Stimulated activated CD4-positive, alpha-beta T cell treated with anti-CD3 and anti-CD28 coated beads, TNF-alpha, amount 100 ng/mL, for 4 hours (primary cell): ENCODE results near the gene DMD.

ENCODE experiments used
- DNase-seq, 3 experiments: peaks; one replicate each; pipeline ENCODE4 v3.0.0-alpha.2; 2020; ENCODE audit warnings: low read depth in 3 of 3

DMD gene

DNA sequence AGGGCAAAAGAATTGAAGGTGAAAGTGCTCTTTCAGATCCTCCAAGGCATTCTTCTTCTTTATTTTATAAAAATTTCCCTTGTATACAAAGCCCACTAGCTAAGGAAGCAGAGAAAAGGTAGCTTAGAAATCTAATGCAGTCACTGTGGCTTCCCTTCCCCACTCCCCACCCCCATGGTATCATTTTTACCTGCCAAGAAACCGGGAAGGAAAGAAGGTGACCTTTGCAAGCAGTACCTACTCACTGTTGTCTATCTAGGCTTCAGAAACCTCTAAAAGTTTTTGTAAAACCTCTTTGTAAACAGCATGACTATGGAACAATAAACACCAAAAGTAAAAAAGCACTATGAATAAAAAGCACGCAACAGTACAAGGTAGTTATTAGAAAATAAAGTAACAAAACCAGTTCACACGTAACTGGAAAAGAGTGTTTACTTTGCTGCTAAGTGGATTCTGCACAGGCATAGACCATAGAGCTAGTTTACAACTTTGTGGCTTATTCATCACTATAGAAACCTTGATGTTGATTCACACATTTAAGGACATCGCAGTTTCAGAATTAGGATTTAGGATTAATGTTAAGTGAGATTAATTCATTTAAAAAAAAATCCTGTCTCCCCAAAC lies 2029.9 kb downstream of the DMD start:
- no peak for DNase-seq

DNA sequence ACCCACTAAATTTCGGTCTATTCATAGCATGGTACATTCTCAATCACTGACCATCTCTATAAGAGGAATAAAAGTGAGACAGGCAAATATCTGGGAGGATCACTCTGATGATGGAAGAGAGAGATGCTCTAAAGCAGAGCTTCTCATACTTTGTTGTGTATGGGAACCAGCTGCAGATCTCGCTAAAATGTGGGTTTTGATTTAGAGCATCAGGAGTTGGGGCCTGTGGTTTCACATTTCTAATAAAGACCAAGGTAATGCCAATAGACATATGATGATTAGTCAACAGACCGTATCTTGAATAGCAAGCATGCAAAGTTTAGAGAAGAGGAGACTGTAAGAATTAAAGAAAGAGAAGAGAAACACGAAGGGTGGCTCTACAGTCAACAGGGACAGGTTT lies 2032.1 kb downstream of the DMD start:
- DNase-seq = no peak

DNA sequence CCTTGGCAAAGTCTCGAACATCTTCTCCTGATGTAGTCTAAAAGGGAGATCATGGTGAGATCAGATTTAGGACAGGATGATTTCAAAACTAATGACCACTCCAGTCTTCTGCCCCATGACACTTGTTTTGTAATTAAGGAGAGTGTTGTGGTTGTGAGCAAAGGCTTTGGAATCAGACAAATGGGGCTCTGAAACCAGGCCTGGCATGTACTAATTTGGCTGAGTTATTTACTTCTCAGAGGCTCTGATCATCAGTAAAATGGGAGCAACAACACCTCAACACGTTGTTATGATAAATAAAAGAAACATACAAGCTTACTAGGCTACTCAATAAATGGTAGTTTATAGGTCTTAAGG lies 2032.6 kb downstream of the DMD start:
- no peak for DNase-seq

DNA sequence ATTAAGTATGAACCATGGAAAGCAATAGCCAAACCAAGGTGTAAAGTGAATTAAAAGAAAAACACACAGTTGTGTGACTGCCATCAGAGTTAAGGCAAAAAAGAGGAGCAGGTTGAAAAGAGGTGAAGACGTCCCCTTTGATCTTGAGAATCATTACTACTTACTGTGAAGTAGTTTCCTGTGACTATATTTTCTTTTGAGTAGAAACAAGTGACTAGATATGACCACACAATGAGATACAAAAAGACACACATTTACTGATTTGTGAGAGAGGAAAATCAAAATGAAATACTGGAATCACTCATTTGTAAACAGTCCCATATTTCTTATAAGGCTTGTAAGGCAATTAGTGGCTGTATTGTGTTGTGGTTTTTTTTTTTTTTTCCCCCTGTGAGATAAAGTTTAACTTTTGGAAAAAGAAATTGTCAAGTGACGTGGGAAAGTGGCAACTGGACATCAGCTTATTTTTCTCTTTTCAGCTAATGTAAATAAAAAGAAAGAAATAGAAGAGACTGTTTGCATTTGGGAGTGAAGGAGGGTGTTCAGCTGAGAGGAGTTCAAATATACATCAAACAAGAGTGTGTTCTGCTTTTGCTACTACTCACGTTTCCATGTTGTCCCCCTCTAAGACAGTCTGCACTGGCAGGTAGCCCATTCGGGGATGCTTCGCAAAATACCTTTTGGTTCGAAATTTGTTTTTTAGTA lies 2033.1 kb downstream of the DMD start:
- DNase-seq = no peak

DNA sequence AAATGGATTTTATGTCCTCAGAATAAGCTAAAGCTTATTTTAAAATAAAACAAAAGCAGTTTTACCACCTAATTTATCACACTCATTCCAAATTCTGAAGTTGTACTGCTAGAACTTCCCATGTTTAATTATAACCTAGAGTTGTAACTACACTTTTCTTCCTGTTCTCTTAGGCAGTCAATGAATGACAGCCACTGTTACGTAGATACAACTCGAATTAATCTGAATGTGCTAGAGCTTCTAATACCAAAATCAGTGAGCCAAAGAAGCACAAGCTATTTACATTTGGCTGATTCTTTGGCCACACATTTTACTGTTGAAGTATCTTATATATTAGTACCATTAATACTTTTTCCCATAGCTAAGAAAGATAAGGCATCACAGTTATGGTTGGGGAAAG lies 2040.6 kb downstream of the DMD start:
- no peak for DNase-seq

DNA sequence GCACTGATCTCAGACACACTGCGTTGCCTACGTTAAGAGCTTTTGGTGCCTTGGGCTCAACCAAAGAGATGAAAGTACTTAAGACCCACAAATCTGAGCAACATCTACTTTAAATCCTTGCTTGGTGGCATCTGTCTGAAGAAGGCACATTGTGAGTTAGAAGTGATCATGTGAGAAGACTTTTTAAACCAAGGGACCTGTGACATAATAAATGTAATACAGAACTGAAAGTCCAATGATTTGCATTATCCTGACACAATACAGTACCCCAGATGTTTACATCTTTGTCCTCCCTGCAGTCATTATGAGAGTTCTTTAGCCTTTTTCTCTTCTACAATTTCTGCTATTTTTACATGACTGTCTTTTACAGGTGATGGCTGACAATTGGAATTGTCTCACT lies 2042.8 kb downstream of the DMD start:
- DNase-seq = no peak

DNA sequence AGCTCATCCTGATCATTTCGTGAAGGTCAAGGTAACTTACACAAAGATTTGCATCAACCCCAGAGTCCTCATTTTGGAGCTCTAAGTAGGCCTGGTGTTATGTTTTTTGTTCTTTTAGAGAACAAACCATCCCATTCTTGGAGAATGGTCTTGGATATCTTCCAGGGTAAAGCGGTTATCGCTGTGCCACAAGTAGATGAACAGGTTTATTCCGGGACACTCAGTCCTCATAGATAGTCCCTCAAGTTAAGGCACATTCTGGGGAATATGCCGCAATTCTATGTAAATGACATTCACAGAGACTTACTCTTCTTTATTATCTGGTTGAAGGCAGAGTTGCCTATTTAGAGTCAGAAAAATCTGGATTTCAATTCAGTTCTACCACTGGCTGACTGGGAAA lies 2044.5 kb downstream of the DMD start:
- no peak for DNase-seq

DNA sequence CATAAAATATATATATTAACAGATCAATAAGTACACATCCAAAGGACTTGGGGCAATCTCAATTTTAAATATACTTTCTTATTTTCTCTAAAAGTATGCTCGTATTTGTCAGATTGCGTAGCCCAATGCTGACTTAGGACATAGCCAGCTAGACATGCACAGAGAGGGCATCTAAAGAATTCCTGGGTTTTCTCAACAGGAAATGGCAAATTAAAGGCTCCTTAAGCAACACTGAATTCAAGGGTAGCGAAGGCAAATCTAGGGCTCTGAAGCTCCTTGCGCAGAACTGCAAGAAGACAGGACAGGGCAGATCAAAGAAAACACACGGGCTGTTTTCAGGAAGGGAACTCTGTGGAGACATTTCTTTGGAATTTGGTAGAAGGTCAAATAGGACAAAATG lies 2044.9 kb downstream of the DMD start:
- no peak for DNase-seq

DNA sequence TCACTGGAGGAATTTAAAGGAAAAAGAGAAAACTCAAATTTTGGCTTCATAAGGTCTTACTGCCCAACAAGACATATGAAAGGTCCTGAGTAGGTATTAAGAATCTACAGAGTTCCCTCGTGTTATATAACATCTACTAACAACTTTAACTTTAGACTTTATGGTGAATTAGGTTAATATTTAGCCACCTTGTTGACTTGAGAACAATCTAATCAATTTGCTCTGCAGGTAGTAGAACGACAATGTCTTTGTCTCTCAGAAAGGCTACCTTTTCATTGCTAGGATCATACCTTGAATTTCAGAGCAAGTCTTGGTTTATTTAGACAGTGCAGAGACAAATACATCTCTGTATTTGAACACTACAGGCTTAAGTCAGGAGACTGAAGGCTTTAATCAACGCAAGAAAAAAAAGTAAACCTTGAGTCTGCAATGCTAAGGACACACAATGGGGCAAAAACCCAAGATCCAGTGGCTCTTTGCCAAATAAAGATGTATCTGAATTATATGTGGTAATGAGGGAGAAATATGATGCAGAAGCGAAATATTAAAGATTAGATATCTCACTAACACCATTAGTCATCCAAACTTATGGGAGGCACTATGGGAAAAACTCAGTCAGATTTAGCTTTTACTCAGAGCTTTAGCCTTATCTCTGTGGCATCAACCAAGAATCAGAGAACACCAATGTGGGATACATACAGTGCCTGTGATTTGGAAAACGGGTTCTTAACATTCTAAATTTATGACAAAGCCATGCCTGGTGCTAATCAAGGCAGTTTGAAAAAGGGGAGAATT lies 2045.9 kb downstream of the DMD start:
- no peak for DNase-seq

DNA sequence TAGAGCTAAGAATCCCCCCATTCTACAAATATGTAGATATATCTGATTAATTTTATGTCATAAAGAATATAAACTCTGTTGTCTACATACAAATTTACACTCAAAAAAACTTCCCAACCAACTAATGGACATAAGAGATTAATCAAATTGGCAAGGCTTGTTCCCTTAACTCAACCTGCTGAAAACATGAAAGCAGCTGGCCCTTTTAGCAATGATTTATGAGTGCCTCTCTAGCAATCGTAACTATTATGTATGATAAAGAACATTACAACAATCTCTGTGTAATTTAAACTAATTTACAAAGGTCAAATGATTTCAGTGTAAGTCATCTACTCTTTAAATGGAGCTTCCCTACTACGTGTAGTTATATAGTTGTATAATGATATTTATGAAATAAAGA lies 2056.4 kb downstream of the DMD start:
- no peak for DNase-seq

DNA sequence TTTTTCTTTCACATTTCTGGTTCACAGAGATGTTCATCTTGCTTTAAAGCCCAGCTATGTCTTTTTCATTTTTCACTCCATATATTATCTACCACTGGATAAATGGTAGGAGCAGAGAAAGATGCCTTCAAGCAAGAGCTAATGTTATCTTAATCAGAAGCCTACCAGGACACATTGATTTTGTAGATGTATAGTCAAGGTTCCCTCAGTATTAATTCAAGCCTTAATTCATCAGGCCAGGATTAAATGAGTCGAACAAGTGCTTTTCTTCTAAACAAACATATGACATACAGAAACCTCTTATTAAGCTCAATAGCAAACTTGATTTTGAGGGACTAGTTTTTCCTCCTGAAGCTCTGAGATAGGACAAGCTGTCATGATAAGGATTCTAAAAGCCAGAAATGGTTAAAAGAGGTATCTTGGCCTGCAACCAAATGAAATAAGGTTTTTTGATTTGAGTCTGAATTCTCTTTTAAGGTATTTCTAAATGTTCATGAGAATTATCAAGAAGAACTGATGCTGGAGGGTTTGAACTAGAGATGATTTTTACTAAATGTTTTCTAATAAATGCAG lies 2057.8 kb downstream of the DMD start:
- DNase-seq = no peak

DNA sequence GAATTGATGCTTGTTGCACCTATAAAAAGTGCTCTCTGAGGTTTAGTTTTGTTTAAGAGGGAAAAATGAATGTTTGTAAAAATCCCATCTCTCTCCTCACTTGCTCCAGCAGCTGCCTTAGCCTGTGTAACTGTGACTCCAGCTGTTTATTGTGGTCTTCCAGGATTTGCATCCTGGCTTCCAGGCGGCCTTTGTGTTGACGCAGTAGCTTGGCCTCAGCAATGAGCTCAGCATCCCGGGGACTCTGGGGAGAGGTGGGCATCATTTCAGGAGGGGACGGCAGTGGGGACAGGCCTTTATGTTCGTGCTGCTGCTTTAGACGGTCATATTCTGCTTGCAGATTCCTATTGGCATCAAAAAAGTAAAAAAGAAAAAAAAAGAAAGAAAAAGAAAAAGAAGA lies 2064.2 kb downstream of the DMD start:
- no peak for DNase-seq

DNA sequence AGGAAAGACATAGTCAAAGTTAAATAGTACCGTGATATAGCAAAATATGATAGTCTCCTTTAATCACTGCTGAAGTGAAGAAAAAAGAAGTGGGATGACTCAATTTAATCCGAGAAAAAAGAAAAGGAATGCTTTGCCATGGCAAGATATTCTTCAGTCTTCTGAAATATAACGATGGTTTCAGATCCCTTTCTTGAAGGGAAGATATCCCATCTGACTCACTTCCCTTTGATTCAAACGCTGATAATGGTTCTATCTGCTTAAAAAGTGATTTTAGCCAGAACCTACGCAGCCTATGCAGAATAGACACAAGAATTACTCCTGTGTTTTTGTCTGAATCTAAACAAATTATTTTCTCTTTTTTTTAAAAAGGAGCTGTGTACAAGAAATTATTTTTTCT lies 2071.4 kb downstream of the DMD start:
- DNase-seq = no peak

DNA sequence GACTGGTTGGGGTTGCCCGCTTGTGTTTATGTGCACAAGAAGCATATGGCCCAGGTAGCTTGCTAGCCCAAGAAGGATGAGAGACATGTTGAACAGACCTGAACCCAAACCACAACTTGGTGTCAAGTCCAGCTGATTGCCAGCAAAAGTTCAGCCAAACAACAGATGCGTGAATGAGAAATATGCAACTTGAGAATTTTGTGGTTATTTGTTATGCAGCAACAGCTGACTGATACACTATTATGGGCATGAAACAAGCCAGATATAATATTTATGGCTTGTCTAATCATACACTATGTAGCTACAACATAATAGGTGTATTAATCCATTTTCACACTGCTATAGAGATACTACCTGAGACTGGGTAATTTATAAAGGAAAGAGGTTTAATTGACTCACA lies 2073.2 kb downstream of the DMD start:
- no peak for DNase-seq

DNA sequence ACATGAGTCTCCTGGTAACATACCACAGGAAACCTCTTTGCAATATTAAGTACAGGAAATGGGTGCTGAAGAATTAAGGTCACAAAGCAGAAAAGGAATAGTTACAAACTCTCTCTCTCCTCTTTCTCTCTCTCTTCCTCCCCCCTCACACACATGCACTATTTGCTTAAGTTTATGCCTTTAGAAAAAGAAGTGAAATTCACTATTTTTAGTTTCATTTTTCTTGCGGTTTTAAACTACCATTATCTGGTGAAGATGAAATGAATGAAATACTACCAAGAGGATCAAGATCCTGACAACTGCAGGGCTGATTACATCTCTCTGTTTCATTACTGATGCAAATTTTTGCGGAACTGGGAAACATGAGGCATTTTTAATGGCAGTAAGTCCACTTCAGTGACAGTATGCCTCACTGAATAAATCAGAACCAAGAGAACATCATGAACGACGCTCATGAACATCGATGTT lies 2075.2 kb downstream of the DMD start:
- DNase-seq = no peak

DNA sequence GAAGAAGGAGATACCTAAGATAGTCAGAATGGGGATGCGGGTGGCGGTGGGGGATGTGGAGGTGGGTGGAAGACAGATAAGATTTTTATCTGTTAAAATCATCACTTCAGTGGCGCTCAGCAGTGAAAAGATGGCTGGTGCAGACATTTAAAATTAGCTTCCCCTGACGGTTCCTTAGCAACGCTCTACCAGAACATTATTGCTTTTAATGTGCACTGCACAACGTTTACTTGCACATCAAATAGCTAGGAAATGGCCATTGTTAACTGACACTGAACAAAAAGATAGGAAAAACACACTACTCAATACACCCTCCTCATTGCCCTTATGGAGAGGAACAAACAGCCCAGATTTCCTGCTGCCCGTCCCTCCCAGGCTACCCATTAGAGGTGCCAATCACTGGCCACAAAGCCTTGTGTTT lies 2078.5 kb downstream of the DMD start:
- no peak for DNase-seq

DNA sequence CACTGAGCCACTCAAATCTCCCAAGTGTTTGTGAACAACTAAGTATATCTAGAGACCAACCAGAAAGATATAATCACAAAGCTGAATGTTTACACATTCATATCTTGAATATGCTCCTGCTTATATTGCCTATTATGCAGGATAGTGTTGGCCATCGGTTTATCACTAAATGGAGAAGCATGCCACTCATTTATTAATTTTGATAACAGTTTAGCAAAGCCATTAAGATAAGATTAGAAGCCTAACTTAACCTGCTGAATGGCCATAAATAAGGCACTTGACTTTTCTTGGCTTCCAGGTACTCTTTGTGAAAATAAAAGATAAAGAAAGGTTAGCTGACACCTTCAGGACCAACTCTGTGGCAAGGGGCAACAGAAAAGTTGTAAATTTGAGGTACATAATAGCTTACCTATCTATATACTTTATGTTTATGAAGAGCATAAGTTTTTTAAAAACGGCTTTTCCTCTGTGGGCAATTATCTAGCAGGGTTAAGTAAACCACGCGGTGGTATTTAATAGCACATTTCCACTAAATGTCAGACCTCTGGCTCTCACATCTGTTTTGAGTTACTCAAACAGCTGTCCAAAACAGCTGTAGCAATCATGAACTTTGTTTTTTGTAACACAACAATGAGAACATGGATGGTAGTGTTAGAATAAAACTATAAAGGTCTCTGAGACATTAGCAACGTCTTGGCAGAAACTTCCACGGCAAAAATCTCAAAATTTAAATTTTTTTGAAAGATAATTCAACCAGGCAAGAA lies 2080.7 kb downstream of the DMD start:
- no peak for DNase-seq

DNA sequence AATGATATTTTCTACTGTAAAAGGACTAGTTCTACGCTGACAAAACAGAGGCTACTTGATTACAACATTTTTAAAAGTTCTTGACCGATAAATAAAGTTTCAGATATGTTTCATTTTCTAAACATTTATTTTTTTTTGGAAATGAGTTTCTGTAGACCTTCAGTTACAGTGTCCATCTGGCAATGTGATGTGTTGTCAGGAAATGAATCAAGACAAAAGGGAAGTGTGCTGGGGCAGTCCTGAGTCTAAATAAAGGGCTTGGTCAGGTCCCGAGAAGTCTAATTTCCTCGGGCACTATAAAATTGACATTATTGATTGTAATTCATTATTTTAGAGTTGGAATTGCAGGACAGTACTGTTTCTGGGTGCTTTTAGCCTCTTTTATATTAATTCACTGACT lies 2082.5 kb downstream of the DMD start:
- DNase-seq = no peak

DNA sequence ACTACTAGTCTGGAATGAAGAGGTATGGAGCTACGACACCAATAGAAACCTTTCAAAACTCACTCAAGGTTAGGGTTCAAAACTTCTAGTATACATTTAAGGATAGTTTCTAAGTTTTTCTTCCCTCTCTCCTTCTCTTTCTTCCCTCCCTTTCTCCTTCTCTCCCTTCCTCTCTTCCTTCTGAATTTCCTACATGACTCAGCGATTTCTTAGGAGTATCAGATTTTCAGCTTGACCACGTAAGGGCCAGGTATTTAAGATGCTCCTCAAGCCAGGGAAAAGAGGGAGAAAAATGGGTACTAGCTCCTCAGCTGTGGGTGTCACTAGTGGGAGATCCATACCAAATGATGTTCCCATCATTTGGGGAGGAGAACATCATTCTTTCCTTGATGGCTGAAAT lies 2083.6 kb downstream of the DMD start:
- DNase-seq = no peak

DNA sequence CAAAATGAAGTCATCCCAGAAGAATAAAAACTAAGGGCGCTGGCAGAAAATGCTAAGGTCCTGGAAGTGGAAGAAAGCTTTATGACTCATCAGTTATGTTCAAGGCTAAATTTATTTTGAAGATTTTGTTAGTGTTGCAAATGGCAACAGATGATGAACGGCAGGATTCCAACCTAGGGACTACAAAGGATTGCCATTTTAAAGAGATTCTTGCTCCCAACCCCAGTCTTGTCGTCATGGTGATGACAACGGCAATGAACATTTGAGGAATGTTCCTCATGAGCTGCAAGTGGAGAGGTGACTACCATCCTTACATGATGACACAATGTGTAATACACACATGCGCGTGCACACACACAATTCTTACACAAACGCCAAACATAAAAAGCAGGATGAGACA lies 2085.1 kb downstream of the DMD start:
- DNase-seq = no peak

DNA sequence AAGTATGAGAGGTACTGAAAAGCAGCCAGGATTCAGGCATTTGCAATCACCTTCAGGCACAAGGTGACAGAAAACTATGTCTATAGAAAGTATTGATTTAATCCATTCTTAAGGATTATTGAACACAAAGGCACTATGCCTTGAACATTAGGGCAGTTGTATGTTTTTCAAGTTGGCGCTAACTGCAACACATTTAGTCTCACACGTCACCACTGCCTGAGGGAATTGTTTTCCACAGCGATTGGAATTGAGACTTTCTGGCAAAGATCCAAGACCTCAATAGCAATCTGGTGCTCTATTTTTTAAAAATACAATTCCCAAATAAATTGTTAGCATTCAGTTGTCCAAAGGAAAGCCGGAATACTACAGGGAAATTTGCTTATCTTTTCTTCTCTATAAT lies 2086.8 kb downstream of the DMD start:
- no peak for DNase-seq

DNA sequence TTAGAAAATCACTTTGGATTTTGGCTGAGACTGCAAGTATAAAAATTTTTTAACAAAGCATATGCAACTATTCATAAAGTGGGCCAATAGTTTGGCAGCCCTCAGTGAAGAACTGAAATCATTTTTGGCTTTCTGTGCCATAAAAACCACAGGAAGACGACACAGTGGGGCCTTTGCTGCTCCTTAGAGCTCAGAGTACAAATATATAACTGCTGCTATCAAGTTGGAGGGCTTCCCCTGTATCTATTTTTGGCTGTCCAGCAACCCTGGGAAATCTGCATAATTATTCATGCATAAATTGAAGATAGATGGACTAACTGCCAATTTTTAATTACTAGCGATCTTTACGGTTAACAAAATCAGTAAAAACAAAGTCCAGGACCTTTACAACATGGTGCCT lies 2088.0 kb downstream of the DMD start:
- DNase-seq = no peak
